Endometrial microvascular endothelial cells (primary cell): ENCODE measurements around the gene PRDM12. TPM values are rescaled to one million over a fixed set of nuclear protein-coding genes. Genes with fewer than 3 reads are reported as not detected.

Source experiments
- in situ Hi-C: cut with HindIII; loops from 2 replicates; pipeline ENCODE4 v1.10.0; 2017; ENCODE audit warnings: low sequenced_read_pairs, low pct_unique_long_range_greater_than_20kb; ENCODE audit errors: inconsistent ontology term
- total RNA-seq: library from RNA; depleted of rRNA; stranded (reverse); fragments of >200 nt; gene quantifications from one replicate; pipeline ENCODE4 v1.2.3, GENCODE V29; 2015; ENCODE audit errors: inconsistent ontology term

Gene PRDM12
- total RNA-seq, 1 donor from 2014 or later, result not detected

DNA sequence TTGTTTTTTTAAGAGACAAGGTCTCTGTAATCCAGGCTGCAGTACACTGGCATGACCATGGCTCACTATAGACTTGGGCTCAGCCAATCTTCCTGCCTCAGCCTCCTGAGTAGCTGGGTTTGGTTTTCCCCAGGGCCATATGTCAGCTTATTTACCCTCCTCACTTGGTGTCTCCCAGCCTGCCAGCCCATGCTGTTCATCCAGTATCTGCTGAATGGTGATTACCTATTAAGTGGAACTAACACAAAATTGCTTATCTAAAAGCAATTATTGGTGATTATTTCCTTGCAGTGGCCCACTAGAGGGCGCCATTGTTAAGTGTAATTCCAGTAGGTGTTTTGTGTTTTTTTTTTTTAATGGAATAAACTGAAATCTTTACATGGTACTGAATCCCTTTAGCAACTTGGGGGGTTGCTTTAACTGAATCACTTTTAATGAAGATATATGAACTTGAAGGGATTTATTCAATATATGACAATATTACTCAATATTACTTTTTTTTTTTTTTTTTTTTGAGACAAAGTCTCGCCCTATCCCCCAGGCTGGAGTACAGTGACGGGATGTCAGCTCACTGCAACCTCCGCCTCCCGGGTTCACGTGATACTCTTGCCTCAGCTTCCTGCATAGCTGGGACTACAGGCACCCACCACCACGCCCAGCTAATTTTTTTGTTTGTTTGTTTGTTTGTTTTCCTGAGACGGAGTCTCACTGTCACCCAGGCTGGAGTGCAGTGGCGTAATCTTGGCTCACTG, 43.0 kb downstream of the PRDM12 start:
- in situ Hi-C loops, result no loop called here

DNA sequence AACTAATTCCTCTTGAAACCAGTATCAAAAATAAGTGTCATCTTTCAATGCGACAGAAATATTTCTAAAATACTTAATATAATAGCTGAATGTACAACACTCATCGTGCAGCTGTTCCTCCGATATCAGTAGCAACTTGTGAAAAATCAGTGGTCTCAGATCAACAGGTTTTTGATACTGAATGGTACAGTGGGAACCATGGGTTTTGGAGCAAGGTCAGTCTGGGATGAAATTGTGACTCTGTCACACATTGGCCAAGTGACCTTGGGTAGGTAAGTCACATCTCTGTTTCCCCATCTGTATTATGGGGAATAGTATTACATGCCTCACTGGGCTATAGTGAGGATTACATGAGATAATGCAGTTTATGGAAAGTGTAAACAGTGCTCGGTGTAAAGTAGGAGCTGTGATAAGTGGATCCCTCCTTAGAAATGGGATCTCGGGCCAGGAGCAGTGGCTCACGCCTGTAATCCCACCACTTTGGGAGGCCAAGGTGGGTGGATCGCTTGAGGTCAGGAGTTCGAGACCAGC, 46.5 kb downstream of the PRDM12 start:
- in situ Hi-C loops, result loop anchor here (10.0 kb wide), 1 partner anchor 144 kb away; no protein-coding TSS in a partner anchor

DNA sequence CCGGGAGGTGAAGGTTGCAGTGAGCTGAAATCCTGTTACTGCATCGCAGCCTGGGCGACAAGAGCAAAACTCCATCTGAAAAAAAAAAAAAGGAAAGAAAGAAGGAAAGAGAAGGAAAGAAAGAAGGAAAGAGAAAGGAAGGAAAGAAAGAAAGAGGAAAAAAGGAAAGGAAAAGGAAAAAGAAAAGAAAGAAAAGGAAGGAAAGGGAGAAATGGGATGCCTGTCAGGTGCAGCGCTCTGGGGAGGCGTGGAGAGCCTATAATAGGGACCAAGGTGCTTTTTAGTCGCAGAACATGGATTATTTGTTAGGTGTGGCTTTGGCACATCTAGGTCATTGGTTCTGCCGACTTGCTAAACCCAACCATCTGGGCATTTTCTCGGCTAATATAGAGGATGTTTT, 47.1 kb downstream of the PRDM12 start:
- in situ Hi-C loops, result loop anchor here (10.0 kb wide), 1 partner anchor 143 kb away; no protein-coding TSS in a partner anchor

DNA sequence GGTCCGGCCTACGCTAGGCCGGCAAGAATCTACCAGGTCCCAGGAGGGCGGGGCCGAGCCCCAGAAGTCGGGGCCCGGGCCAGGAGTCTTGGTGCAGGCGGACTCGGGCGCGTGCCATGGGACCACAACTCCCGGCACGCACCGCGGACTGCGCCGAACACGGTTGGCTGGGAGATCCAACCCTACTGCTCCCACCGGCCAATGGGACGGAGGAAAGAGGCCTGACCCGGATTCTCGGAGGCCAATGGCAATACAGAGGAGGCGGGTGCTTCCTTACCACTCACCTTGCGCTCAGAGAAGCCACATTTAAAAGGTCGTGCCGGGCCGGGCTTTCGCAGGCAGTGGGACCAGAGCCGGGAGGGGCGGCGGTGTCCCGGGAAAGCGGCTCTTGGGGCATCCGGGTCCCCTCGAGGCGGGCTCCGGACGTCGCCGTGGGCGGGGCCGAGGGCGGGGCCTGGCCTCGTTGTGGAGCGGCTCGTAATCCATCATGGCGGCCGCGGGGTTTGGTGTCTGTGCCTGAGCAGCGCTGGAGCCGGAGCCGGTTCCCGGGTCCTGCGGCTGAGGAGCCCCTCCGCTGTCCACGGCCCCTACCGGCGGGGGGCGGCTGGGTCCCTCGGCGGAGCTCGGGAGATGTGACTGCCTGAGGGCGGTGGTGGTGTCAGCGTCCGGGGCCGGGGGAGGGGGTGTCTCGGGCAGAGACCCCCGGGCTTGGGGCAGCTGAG, 48.3 kb downstream of the PRDM12 start:
- in situ Hi-C loops, result loop anchor here (10.0 kb wide), 1 partner anchor 142 kb away; no protein-coding TSS in a partner anchor

DNA sequence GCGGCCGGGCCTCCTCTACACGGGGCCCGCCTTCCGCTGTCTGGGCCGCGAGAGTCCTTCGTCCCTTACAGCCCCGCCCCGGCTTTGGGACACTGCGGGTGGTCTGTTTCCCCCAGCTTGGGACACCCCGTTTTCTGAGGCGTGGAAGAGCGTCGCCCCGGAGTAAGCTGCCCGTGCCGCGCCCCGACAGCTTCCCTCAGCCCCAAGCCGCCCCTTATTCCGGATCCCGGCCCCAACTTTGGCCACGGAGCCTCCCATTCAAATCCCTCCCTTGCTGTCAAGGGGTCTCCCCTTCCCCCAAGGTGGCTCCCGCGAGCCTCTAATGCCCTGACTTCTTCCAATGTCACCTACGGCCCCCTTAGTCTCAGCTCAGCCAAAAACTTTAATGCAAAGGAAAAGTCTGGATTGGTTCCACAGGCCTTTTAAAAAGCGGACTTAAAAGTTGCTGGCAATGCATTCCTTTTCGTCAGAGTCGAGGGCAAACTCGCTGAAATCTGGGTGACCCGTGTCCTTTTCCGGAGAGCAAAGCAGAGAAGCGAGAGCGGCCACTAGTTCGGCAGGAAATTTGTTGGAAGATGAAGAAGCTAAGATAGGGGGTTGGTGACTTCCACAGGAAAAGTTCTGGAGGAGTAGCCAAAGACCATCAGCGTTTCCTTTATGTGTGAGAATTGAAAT, 49.0 kb downstream of the PRDM12 start:
- in situ Hi-C loops, result loop anchor here (10.0 kb wide), 1 partner anchor 141 kb away; no protein-coding TSS in a partner anchor

DNA sequence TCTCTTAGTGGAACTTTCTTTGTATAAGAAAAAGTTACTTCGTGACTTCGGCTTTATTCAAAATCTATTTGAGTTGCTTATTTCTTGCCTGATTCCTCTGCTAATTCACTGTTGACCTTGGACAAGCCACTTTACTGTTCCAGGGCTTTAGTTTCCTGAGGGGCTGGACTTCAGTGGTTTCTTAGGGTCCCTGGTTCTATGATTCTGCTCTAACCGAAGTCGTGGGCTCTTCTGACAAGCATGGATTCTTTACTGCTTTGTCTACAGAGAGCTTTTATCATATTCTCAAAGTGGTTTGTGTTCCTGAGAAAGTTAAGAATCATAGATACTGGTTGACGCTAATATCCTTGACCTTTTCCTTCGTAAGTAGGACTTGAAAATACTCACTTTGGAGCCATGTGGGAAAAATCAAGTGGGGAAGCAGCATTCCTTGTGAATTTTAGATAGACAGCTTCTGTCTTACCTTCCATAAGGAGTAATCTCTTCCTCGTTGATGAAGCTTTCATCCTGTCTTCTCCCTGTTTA, 50.3 kb downstream of the PRDM12 start:
- in situ Hi-C loops, result loop anchor here (10.0 kb wide), 1 partner anchor 140 kb away; no protein-coding TSS in a partner anchor

DNA sequence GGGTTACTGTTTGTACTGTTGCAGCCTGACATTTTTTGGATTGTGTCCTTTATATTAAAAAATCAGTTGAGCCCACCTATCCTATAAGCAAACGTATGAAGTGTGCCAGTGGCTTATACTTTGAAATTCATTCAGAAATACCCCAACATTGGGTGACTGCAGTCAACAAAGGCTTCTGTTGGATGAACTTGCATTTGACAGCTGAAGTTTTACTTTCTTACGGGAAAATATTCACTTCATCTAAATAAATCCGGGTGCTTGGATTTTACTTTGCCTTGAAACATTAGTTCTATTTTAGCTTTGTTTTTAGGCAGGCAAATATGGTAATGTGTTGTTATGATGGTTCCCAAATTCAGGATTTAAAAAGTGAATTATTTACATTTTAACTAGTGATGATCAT, 50.9 kb downstream of the PRDM12 start:
- in situ Hi-C loops, result loop anchor here (10.0 kb wide), 1 partner anchor 140 kb away; no protein-coding TSS in a partner anchor

DNA sequence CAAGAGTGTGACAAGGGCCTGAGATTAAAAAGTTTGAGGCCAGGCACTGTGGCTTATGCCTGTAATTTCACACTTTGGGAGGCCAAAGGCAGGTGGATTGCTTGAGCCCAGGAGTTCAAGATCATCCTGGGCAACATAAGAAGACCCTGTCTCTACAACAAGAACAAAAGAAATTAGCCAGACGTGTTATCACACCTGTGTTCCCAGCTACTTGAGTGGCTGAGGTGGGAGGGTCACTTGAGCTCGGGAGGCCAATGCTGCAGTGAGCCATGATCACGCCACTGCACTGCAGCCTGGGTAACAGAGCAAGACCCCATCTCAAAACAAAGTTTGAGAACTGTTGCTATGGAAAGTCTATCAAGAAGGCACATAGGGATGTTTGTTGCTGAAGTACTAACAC, 54.2 kb downstream of the PRDM12 start:
- in situ Hi-C loops, result loop anchor here (10.0 kb wide), 1 partner anchor 136 kb away; no protein-coding TSS in a partner anchor

DNA sequence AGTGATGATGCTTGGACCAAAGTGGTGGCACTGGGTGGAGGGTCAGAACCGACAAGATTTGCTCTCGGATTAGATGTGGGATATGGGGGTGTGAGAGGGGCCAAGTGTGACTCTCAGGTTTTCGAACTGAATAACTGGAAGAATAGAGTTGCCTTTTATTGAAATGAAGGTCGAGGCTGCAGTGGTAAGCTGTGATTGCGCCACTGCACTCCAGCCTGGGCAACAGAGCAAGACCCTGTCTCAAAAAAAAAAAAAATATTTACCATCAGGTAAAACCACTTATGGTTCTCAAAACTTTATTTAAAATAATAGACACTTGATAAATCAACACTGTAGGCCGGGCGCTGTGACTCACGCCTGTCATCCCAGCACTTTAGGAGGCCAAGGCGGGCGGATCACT, 56.4 kb downstream of the PRDM12 start:
- in situ Hi-C loops, result no loop called here

DNA sequence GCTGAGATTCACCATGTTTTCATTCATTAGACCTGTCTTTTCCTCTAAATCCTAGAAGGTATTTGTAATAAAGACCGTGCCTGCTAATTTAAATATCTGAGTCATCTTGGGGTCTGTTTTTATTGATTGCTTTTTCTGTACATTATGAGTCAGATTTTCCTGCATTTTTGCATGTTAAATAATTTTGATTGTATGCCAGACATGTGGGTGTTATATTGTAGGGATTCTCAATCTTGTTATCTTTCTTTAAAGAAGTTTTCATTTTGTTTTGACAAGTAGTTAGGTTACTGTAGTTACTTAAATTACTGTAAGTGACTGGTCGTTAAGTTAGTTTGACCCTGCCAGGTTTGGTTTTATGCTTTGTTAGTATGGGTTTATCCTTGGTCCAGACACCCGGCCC, 64.3 kb downstream of the PRDM12 start:
- in situ Hi-C loops, result no loop called here

DNA sequence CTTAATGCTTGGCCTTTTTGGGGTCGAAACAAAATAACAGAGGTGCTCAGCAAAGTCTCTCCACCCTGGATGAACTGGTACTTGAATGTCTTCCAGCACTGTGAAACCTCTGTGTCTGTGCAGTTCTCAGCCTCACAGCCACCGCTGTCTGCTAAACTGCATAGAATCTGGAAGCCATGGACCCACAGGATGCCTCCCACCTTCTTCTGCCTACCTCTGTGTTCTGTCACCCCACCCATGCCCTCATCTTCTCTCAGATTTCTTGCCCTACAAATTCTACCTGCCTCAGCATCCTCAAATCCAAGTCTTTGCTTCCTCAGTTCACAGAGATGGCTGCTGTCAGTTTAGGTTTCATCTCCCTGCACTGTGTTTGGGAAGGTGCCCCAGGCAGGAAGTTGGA, 64.8 kb downstream of the PRDM12 start:
- in situ Hi-C loops, result no loop called here

DNA sequence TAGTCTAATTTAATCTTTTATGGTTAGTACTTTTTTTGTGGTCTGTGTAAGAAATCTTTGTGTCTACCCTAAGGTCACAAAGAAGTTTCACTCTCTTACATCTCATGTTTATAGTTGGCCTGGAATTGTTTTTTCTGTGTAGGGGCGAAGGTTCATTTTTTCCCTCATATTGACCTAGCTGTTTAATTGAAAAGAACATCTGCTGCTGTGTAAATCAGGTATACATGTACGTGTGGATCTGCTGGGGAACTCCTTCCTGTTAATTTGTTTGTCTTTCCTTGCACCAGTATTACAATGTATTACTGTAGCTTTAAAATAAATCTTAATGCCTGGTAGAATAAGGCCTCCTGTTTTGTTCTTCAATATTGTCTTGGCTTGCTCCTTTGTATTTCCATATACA, 67.0 kb downstream of the PRDM12 start:
- in situ Hi-C loops, result no loop called here

DNA sequence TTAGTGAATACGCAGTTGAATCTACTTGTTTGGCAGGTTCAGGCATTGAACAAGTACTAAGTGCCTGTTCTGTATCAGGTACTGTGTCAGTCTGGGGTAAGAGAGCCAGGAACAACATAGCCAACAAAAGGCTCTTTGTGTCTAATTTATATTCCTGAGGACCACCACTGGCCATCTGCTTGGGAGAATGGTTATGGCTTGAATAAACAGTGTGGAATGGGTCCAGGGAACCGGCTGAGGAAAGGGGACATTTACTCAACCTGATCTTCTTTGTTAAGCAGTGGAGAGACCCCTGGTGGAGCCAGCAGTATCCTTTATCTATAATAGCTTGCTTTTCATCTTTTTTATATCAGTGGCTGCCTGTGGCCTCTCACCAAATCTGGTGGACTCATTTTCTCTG, 67.7 kb downstream of the PRDM12 start:
- in situ Hi-C loops, result no loop called here

Other genes with a start within 250 kb of the PRDM12 start
- gene ASS1, start 219.6 kb upstream of the PRDM12 start, total RNA-seq, result 0.93 TPM
- gene FUBP3, start 85.0 kb upstream of the PRDM12 start, total RNA-seq, result 37.5 TPM
- gene EXOSC2, start 29.2 kb downstream of the PRDM12 start, total RNA-seq, result 39.8 TPM
- 38.0 TPM for gene ABL1, start 170.7 kb downstream of the PRDM12 start, total RNA-seq
- not detected for gene QRFP, start 232.2 kb downstream of the PRDM12 start, total RNA-seq